SW 1271 (cell line): ENCODE data around the gene ANXA1.
A peak's percentile ranks its signal among the peaks of the same experiment; 100 is the strongest.
"Not testable (repeated sequence)": the region's sequence is repeated elsewhere in the genome, so short reads cannot be mapped to it uniquely, and the experiment has no call there.

Source experiments
- DNase-seq, 2 experiments: peaks; one replicate each; lab custom pipeline; 2025; lab: John Stamatoyannopoulos, UW

Gene ANXA1

GRCh38 chr9:73168298-73168934 is 16.8 kb downstream of the ANXA1 start:
- DNase-seq = no peak

- no peak for DNase-seq
Measured at GRCh38 chr9:73170185-73170957, 18.7 kb downstream of the ANXA1 start.

GRCh38 chr9:73172901-73173215 is 21.2 kb downstream of the ANXA1 start:
- DNase-seq = peak in 1 of 2 experiments; percentile 47

- peak in 1 of 2 experiments; percentile 56 for DNase-seq
Measured at GRCh38 chr9:73173557-73174329, 22.1 kb downstream of the ANXA1 start.

- peak in 1 of 2 experiments; percentile 55 for DNase-seq
Measured at GRCh38 chr9:73174330-73174980, 22.8 kb downstream of the ANXA1 start.

- DNase-seq = peak; percentile 23 to 84
Measured at GRCh38 chr9:73176450-73176875, 24.8 kb downstream of the ANXA1 start.

GRCh38 chr9:73178044-73178443 is 26.4 kb downstream of the ANXA1 start:
- no peak for DNase-seq

GRCh38 chr9:73179589-73179988 is 27.9 kb downstream of the ANXA1 start:
- no peak for DNase-seq

GRCh38 chr9:73180403-73180802 is 28.7 kb downstream of the ANXA1 start:
- no peak for DNase-seq

GRCh38 chr9:73182928-73183327 is 31.3 kb downstream of the ANXA1 start:
- DNase-seq = no peak

- no peak for DNase-seq
Measured at GRCh38 chr9:73183428-73183827, 31.8 kb downstream of the ANXA1 start.

GRCh38 chr9:73183917-73184861 is 32.5 kb downstream of the ANXA1 start:
- DNase-seq = peak; percentile 30 to 81

GRCh38 chr9:73191109-73191508 is 39.4 kb downstream of the ANXA1 start:
- DNase-seq = not testable (repeated sequence)

GRCh38 chr9:73194284-73194683 is 42.6 kb downstream of the ANXA1 start:
- DNase-seq = no peak

- no peak for DNase-seq
Measured at GRCh38 chr9:73199448-73199847, 47.8 kb downstream of the ANXA1 start.

GRCh38 chr9:73199886-73200285 is 48.2 kb downstream of the ANXA1 start:
- peak in 1 of 2 experiments; percentile 27 for DNase-seq

GRCh38 chr9:73200694-73201452 is 49.2 kb downstream of the ANXA1 start:
- peak in 1 of 2 experiments; percentile 70 for DNase-seq

- no peak for DNase-seq
Measured at GRCh38 chr9:73202980-73203379, 51.3 kb downstream of the ANXA1 start.

GRCh38 chr9:73204936-73205335 is 53.3 kb downstream of the ANXA1 start:
- no peak for DNase-seq

GRCh38 chr9:73206851-73207250 is 55.2 kb downstream of the ANXA1 start:
- no peak for DNase-seq
